Measurements from ENCODE around the gene TSPAN9. TPM values are rescaled to one million over a fixed set of nuclear protein-coding genes. Genes with fewer than 3 reads are reported as not detected.

TSPAN9 gene
- total and polyA plus RNA-seq, 10 of the 15 experiments (the other 5 are each of a cell fraction or from before 2014, with no cell fraction given) = 0.03 to 1.0 (median 0.12) TPM; not detected in 5

GRCh38 chr12:3330976-3331510, 253.9 kb downstream of the TSPAN9 start:
- DNase-seq (ENCODE audit: low read depth, low spot score) (no peak), ATAC-seq (no peak), FAIRE-seq (no peak)
- no TSS peak for BruUV-seq (replicated peaks)
- peaks cover 0 to 8% of the 10 kb centered on the region in 2 experiments; a peak in 3 of 4 replicates for H3K27me3 ChIP-seq (replicated peaks in 1 of 2; ENCODE audit: control insufficient read depth in 2 of 2, insufficient read depth in 2 of 2, low read length in 1 of 2)
- no peaks in the 10 kb centered on the region for H3K79me2 ChIP-seq (ENCODE audit: control insufficient read depth, insufficient read depth, low read length)
- RAD21 ChIA-PET (ENCODE audit: unreplicated experiment) = no interaction called here
- H3K4me3 ChIP-seq = no peak overlapping the region
- H2AFZ ChIP-seq (ENCODE audit: control insufficient read depth, low read depth, low read length) = no peak overlapping the region
- no peak overlapping the region for H3K4me2 ChIP-seq (ENCODE audit: control insufficient read depth, insufficient read depth)
- intact Hi-C loops (cut with micrococcal nuclease; ENCODE audit: unreplicated experiment) = no loop called here
- no peak overlapping the region for H3K9ac ChIP-seq (ENCODE audit: control insufficient read depth, insufficient read depth, low read length)
- POLR2A ChIA-PET = no interaction called here
- H3K27ac ChIP-seq (ENCODE audit: control insufficient read depth, insufficient read depth) = no peak overlapping the region
- in situ Hi-C loops (cut with MboI) = no loop called here
- no peaks in the 10 kb centered on the region for H3K4me1 ChIP-seq (ENCODE audit: control insufficient read depth, insufficient read depth, low read length)
- no peaks in the 10 kb centered on the region for H3K9me3 ChIP-seq (replicated peaks; ENCODE audit: control insufficient read depth, insufficient read depth, low read length)
- H3K36me3 ChIP-seq (ENCODE audit: control insufficient read depth in 2 of 2, insufficient read depth in 2 of 2, low read length in 1 of 2) = no peaks in the 10 kb centered on the region
- CTCF ChIA-PET = interaction anchor here (0.9 kb wide), 1 partner anchor 31 kb away, joined by 3 read pairs; no protein-coding TSS in a partner anchor
- no peaks in the 10 kb centered on the region for H4K20me1 ChIP-seq (ENCODE audit: control insufficient read depth, insufficient read depth)
- SMC1A ChIA-PET (ENCODE audit: uncharacterized antibody, unreplicated experiment) = no interaction called here
- 26% methylated on average over 7 of the region's 7 CpGs for WGBS (ENCODE audit: insufficient coverage, insufficient replicate concordance, low lambda C conversion rate, missing lambda C conversion rate)
- TF ChIP-seq FOXK2 (IDR thresholded peaks at IDR 0.05) (no peak), MXI1 (IDR thresholded peaks at IDR 0.05; ENCODE audit: low read depth, low read length) (no peak), PML (IDR thresholded peaks at IDR 0.05; ENCODE audit: low read length) (no peak), SIN3A (IDR thresholded peaks at IDR 0.05; ENCODE audit: low read depth, low read length) (no peak), MYB (IDR thresholded peaks at IDR 0.05; ENCODE audit: borderline replicate concordance, low read depth, low read length) (no peak), CREM (IDR thresholded peaks at IDR 0.05; ENCODE audit: low read depth) (no peak), FOS (IDR thresholded peaks at IDR 0.05; ENCODE audit: borderline replicate concordance, extremely low read depth, insufficient read length) (no peak), BCLAF1 (IDR thresholded peaks at IDR 0.05) (no peak), EP300 (IDR thresholded peaks at IDR 0.05; ENCODE audit: borderline replicate concordance in 1 of 2, control insufficient read depth in 1 of 2, low read depth in 2 of 2, low read length in 2 of 2) (no peak), RUNX3 (IDR thresholded peaks at IDR 0.05; ENCODE audit: low read length) (no peak), FOXM1 (IDR thresholded peaks at IDR 0.05; ENCODE audit: low read depth, low read length) (no peak), MTA3 (IDR thresholded peaks at IDR 0.05; ENCODE audit: borderline replicate concordance, low read length) (no peak), ZBTB4 (CRISPR knock-in tag; IDR thresholded peaks at IDR 0.05) (no peak), TAF1 (IDR thresholded peaks at IDR 0.05; ENCODE audit: borderline replicate concordance, low read depth, low read length) (no peak)
- TF ChIP-seq, protein P1, sequence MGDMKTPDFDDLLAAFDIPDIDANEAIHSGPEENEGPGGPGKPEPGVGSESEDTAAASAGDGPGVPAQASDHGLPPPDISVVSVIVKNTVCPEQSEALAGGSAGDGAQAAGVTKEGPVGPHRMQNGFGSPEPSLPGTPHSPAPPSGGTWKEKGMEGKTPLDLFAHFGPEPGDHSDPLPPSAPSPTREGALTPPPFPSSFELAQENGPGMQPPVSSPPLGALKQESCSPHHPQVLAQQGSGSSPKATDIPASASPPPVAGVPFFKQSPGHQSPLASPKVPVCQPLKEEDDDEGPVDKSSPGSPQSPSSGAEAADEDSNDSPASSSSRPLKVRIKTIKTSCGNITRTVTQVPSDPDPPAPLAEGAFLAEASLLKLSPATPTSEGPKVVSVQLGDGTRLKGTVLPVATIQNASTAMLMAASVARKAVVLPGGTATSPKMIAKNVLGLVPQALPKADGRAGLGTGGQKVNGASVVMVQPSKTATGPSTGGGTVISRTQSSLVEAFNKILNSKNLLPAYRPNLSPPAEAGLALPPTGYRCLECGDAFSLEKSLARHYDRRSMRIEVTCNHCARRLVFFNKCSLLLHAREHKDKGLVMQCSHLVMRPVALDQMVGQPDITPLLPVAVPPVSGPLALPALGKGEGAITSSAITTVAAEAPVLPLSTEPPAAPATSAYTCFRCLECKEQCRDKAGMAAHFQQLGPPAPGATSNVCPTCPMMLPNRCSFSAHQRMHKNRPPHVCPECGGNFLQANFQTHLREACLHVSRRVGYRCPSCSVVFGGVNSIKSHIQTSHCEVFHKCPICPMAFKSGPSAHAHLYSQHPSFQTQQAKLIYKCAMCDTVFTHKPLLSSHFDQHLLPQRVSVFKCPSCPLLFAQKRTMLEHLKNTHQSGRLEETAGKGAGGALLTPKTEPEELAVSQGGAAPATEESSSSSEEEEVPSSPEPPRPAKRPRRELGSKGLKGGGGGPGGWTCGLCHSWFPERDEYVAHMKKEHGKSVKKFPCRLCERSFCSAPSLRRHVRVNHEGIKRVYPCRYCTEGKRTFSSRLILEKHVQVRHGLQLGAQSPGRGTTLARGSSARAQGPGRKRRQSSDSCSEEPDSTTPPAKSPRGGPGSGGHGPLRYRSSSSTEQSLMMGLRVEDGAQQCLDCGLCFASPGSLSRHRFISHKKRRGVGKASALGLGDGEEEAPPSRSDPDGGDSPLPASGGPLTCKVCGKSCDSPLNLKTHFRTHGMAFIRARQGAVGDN (IDR thresholded peaks at IDR 0.05) = no peak
